GM23338 (cell line): ENCODE results near the gene LRP10. TPM values are rescaled to one million over a fixed set of nuclear protein-coding genes. Genes with fewer than 3 reads are reported as not detected.

Experiments used
- ATAC-seq: fragments of 200-7000 bp; cut with Tn5 transposase; 3 replicates; pipeline ENCODE4 v1.9.1; 2020
- DNase-seq: peaks from one replicate; pipeline ENCODE4 v3.0.0-alpha.2; 2015; ENCODE audit warnings: low spot score
- H2AFZ ChIP-seq: fragments of 200-600 bp; sonication (generic); 2 replicates; pipeline ENCODE4 v1.8.0; 2016; ENCODE audit warnings: antibody characterized with exemption, mild to moderate bottlenecking, moderate library complexity
- H3F3A ChIP-seq: fragments of 200-600 bp; sonication (generic); replicated peaks from 2 replicates; pipeline ENCODE4 v1.8.0; 2017; ENCODE audit warnings: antibody characterized with exemption, mixed run types, low read depth
- H3K27ac ChIP-seq: fragments of 200-600 bp; sonication (generic); 2 replicates; pipeline ENCODE4 v1.6.1; 2016; ENCODE audit warnings: low read depth
- H3K27me3 ChIP-seq: fragments of 200-600 bp; sonication (generic); 2 replicates; pipeline ENCODE4 v1.8.0; 2016; ENCODE audit warnings: mild to moderate bottlenecking, mixed run types, moderate library complexity; ENCODE audit not compliant: insufficient read depth
- H3K36me3 ChIP-seq: fragments of 200-600 bp; sonication (generic); 2 replicates; pipeline ENCODE4 v1.8.0; 2016; ENCODE audit warnings: mild to moderate bottlenecking; ENCODE audit not compliant: insufficient read depth
- H3K4me1 ChIP-seq: fragments of 200-600 bp; sonication (generic); 2 replicates; pipeline ENCODE4 v1.8.0; 2016; ENCODE audit warnings: mild to moderate bottlenecking, moderate library complexity; ENCODE audit not compliant: insufficient read depth
- H3K4me2 ChIP-seq: fragments of 200-600 bp; sonication (generic); 2 replicates; pipeline ENCODE4 v1.7.1; 2017; ENCODE audit warnings: mixed run types
- H3K4me3 ChIP-seq: fragments of 200-600 bp; sonication (generic); 2 replicates; pipeline ENCODE4 v1.6.1; 2016; ENCODE audit warnings: mixed run types
- H3K79me2 ChIP-seq: fragments of 200-600 bp; sonication (generic); replicated peaks from 2 replicates; pipeline ENCODE4 v1.8.0; 2017; ENCODE audit warnings: mild to moderate bottlenecking; ENCODE audit not compliant: insufficient read depth
- H3K9me2 ChIP-seq: fragments of 200-600 bp; sonication (generic); 2 replicates; pipeline ENCODE4 v1.8.0; 2017; ENCODE audit not compliant: insufficient read depth
- H4K20me1 ChIP-seq: fragments of 200-600 bp; sonication (generic); replicated peaks from 2 replicates; pipeline ENCODE4 v1.8.0; 2017; ENCODE audit warnings: mild to moderate bottlenecking; ENCODE audit not compliant: insufficient read depth
- H3K27ac Mint-ChIP-seq: 2 replicates; pipeline ENCODE4 v1.8.0; 2020; ENCODE audit warnings: inconsistent platforms, mild to moderate bottlenecking, moderate library complexity, mixed read lengths
- H3K27me3 Mint-ChIP-seq: 3 replicates; pipeline ENCODE4 v1.8.0; 2022; ENCODE audit warnings: low read depth, mild to moderate bottlenecking, moderate library complexity, mixed read lengths, inconsistent platforms; ENCODE audit not compliant: insufficient read depth, poor library complexity
- H3K36me3 Mint-ChIP-seq: 3 replicates; pipeline ENCODE4 v1.8.0; 2021; ENCODE audit warnings: low read depth, mild to moderate bottlenecking, inconsistent platforms, moderate library complexity, mixed read lengths
- H3K4me1 Mint-ChIP-seq: 3 replicates; pipeline ENCODE4 v1.8.0; 2020; ENCODE audit warnings: mild to moderate bottlenecking, inconsistent platforms, mixed read lengths
- H3K4me3 Mint-ChIP-seq: 3 replicates; pipeline ENCODE4 v1.8.0; 2021; ENCODE audit warnings: moderate library complexity, mild to moderate bottlenecking, inconsistent platforms, mixed read lengths
- H3K9me3 Mint-ChIP-seq: 3 replicates; pipeline ENCODE4 v1.8.0; 2020; ENCODE audit warnings: moderate library complexity, mild to moderate bottlenecking, inconsistent platforms, mixed read lengths
- CTCF ChIP-seq, 2 experiments: fragments of 200-600 bp in 1 of 2; sonication (generic) in 1 of 2; conservative IDR thresholded peaks; 2 replicates each; pipeline versions ENCODE4 v1.5.1 to v1.6.1; 2016 to 2017; ENCODE audit warnings: antibody characterized with exemption in 2 of 2, low read depth in 2 of 2, mild to moderate bottlenecking in 2 of 2, moderate library complexity in 1 of 2
- ETS1 ChIP-seq: IDR thresholded peaks from 2 replicates; pipeline ENCODE4 v1.6.1; 2016; ENCODE audit warnings: antibody characterized with exemption
- EZH2phosphoT487 ChIP-seq: fragments of 200-600 bp; sonication (generic); IDR thresholded peaks from one replicate; pipeline ENCODE4 v1.8.1; 2018; ENCODE audit warnings: antibody characterized with exemption; ENCODE audit not compliant: unreplicated experiment
- NANOG ChIP-seq: IDR thresholded peaks from 2 replicates; pipeline ENCODE4 v1.6.1; 2016; ENCODE audit warnings: antibody characterized with exemption, borderline replicate concordance
- REST ChIP-seq: IDR thresholded peaks from one replicate; pipeline ENCODE4 v1.6.1; 2018; ENCODE audit warnings: antibody characterized with exemption; ENCODE audit not compliant: unreplicated experiment
- ZNF331 ChIP-seq: fragments of 250-450 bp; sonication (Bioruptor Pico); IDR thresholded peaks from 2 replicates; pipeline ENCODE4 v1.5.0; 2020; ENCODE audit warnings: low read depth, mild to moderate bottlenecking, moderate library complexity
- polyA plus RNA-seq: library from polyadenylated mRNA; unstranded; fragments of >200 nt; fragmentation: Nextera tagmentation; extraction: Ambion mirVana; gene quantifications from 2 replicates; pipeline ENCODE4 v1.2.1, GENCODE V29; 2016
- total RNA-seq: library from RNA; depleted of rRNA; stranded (reverse); fragments of >200 nt; shearing (Covaris generic); gene quantifications from 2 replicates; pipeline ENCODE4 v1.2.3, GENCODE V29; 2014

LRP10 gene
- total and polyA plus RNA-seq, 2 experiments from 2014 or later = 6.4 to 18.1 TPM

GRCh38 chr14:22906073-22906472, 34.5 kb downstream of the LRP10 start:
- H3K4me2 ChIP-seq = no peak overlapping the region
- H3K9me2 ChIP-seq = no peaks in the 10 kb centered on the region
- no peaks in the 10 kb centered on the region for H3K4me1 Mint-ChIP-seq
- no peaks in the 10 kb centered on the region for H3K27me3 ChIP-seq
- no peaks in the 10 kb centered on the region for H3K9me3 Mint-ChIP-seq
- H3F3A ChIP-seq = peaks cover 13% of the 10 kb centered on the region
- H3K4me1 ChIP-seq = no peaks in the 10 kb centered on the region
- DNase-seq (no peak), ATAC-seq (no peak)
- H3K36me3 ChIP-seq = peaks cover 65% of the 10 kb centered on the region
- TF ChIP-seq EZH2phosphoT487 (no peak), NANOG (no peak), ETS1 (no peak), REST (no peak), CTCF (conservative IDR thresholded peaks at IDR 0.05; ENCODE audit: low read depth in 2 of 2) (no peak)
- no peak overlapping the region for H3K27ac Mint-ChIP-seq
- H2AFZ ChIP-seq = no peak overlapping the region
- peaks cover 73% of the 10 kb centered on the region for H3K36me3 Mint-ChIP-seq
- no peak overlapping the region for H3K4me3 ChIP-seq
- peaks cover 13% of the 10 kb centered on the region for H4K20me1 ChIP-seq
- H3K27me3 Mint-ChIP-seq = peaks cover 2% of the 10 kb centered on the region
- H3K79me2 ChIP-seq = peaks cover 3% of the 10 kb centered on the region
- no peak overlapping the region for H3K27ac ChIP-seq
- no peak overlapping the region for H3K4me3 Mint-ChIP-seq

GRCh38 chr14:22907429-22907828, 35.9 kb downstream of the LRP10 start:
- H2AFZ ChIP-seq = no peak overlapping the region
- H3K36me3 ChIP-seq = peaks cover 74% of the 10 kb centered on the region
- peaks cover 13% of the 10 kb centered on the region for H4K20me1 ChIP-seq
- H3K27ac ChIP-seq = no peak overlapping the region
- Mint-ChIP-seq H3K4me3 (no peak overlapping the region), H3K27ac (no peak overlapping the region), H3K4me1 (no peaks in the 10 kb centered on the region), H3K36me3 (peaks cover 64% of the 10 kb centered on the region), H3K27me3 (peaks cover 2% of the 10 kb centered on the region), H3K9me3 (no peaks in the 10 kb centered on the region)
- ATAC-seq (no peak), DNase-seq (no peak)
- H3K4me2 ChIP-seq = no peak overlapping the region
- no peak overlapping the region for H3K4me3 ChIP-seq
- peaks cover 16% of the 10 kb centered on the region for H3F3A ChIP-seq
- H3K27me3 ChIP-seq = no peaks in the 10 kb centered on the region
- no peaks in the 10 kb centered on the region for H3K4me1 ChIP-seq
- TF ChIP-seq ZNF331 (CRISPR knock-in tag) = no peak
- peaks cover 17% of the 10 kb centered on the region for H3K79me2 ChIP-seq
- no peaks in the 10 kb centered on the region for H3K9me2 ChIP-seq
